HG03520 (cell line): ENCODE measurements around the gene ELF3.
"Not testable (repeated sequence)": the region's sequence is repeated elsewhere in the genome, so short reads cannot be mapped to it uniquely, and the experiment has no call there.

Experiments used
- ATAC-seq: cut with Tn5 transposase; IDR thresholded peaks from one replicate; pipeline ENCODE4 v1.9.1; 2021; ENCODE audit warnings: mild to moderate bottlenecking, moderate library complexity; ENCODE audit not compliant: unreplicated experiment

ELF3 gene

DNA sequence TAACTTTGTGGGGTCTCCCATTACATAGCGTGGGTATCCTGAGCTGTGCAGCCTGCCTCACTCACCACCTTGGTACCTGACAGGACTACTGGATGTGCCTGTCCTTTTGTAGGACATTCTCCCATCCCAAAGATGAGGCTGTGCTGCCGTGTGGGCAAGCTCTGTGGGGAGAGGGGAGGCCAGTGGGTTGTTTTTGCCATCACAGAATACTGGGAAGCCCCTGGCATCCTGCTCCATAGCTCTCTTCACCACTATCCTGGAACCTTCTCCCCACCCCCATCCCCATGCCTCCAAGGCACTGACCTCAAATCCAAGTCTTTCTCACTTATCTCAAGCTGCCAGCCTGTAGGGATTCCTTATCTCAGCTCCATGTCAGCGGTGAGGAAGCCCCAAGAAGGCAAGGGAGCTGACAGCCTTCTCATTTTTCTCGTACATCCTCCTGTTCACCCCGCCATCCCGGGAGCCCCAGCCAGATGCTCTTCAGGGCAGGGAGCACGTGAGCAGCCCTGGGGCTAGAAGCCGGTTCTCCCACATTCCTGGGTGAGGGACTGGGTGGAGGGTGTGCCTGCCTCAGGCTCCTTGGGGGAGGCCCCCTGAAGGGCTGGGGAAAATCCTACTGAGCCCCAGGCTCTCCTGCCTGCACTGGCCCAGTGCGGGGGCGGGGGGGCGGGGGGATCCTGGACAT, 2.4 kb upstream of the ELF3 start:
- ATAC-seq, result no peak

DNA sequence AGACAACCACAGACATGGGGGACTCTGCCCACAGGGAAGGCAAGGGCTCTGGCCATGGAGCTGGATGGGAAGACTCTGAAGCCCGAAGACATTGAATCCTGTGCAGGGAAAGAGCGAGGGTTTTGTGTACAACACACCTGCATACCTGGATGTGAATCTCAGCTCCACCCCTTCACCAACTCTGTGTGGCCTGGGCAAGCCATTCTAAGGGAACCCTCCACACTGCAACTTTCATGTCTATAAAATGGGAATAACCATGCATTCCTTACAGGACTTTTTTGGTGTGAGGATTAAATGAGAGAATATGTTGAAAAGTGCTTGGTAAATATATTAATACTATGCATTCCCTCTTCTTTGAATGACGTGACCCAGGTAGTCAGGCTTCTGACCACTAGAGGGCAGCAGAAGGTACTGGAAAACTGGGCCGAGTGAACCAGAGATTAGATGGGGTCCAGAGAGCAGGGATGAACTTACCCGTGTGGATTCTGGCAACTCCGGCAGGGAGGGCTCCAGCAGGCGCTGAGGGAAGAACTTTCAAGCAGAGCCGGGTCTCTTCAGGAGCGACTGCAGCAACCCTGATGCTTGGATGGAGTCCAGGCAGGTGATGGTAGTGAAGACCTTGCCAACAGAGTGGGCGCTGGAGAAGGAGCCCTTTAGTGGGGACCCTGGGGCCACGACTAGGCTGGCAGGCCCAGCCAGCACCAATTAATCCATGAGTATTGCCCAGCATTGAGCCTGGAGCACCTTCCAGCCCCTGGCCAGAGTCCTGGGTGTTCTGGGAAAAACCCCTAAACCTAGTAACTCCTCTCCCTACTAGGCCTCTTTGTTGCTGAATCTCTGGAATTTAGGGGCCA, 834 bp upstream of the ELF3 start:
- ATAC-seq, result no peak

DNA sequence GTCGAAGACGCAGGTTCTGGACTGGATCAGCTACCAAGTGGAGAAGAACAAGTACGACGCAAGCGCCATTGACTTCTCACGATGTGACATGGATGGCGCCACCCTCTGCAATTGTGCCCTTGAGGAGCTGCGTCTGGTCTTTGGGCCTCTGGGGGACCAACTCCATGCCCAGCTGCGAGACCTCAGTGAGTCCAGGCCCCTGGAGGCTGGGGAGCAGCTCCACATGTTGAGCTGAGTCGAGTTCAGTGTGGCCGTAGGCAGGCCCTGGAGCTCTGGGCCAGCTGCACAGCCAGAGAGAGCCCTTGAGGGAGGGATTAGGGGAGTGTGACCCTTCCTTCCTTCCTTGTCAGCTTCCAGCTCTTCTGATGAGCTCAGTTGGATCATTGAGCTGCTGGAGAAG, 1.6 kb downstream of the ELF3 start:
- no peak for ATAC-seq

DNA sequence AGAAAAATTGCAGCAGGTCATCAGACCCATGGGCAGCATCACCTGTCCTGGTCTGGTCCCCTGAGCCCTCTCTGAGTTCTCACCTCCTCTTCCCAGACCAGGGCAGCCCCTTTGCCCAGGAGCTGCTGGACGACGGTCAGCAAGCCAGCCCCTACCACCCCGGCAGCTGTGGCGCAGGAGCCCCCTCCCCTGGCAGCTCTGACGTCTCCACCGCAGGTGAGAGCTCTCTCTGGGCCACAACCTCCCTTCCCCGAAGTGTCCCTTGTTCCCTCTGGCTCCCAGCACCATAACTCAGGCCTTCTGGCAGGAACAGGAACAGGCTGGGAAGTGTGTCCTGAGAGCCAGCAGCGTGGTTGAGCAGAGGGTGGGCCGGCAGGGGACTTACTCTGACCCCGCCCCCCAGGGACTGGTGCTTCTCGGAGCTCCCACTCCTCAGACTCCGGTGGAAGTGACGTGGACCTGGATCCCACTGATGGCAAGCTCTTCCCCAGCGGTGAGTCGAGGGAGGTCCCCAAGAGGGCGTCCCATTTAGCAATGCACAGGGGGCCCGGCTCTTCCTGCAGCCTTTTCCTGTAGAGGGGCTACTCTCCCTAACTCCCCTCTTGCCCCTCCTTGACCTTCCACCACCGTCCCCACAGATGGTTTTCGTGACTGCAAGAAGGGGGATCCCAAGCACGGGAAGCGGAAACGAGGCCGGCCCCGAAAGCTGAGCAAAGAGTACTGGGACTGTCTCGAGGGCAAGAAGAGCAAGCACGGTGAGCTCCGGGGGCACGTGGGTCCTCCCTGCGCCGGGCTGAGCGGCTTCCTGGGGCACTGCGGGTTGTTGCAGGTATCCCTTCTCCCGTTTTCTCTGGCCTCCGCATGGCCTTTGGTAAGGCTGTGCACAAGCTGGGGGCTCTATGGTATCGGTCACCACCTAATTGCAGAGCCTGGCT, 2.4 kb downstream of the ELF3 start:
- no peak for ATAC-seq

DNA sequence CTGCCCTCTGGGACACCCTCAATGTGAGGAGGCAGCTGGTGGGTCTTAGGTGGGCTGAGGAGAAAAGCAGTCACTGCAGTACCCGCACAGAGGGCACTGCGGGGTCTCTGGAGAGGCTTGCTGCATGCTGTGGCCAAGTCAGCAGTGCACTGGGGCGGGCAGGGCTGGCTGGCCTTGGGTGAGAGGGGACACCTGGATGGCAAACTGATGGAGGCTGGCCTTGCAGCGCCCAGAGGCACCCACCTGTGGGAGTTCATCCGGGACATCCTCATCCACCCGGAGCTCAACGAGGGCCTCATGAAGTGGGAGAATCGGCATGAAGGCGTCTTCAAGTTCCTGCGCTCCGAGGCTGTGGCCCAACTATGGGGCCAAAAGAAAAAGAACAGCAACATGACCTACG, 3.2 kb downstream of the ELF3 start:
- no peak for ATAC-seq

DNA sequence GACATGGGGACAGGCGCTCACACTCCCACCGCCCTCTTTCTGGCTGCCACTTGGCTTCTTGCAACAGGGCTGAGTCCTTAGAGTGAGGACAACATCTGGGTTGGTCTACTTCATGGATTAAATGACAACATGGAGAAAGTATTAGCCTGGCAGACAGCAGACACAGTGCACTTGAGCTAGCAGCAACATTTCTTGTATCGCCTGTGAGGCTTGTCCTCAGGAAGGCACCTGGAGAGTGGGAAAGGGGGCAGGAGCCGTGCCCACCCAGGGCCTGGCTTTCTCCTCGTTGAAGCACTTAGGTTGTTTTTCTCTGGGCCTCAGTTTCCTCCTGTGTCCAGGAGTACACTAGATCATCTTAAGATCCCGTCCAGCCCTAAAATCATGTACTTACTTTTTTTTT, 3.7 kb downstream of the ELF3 start:
- ATAC-seq, result no peak

DNA sequence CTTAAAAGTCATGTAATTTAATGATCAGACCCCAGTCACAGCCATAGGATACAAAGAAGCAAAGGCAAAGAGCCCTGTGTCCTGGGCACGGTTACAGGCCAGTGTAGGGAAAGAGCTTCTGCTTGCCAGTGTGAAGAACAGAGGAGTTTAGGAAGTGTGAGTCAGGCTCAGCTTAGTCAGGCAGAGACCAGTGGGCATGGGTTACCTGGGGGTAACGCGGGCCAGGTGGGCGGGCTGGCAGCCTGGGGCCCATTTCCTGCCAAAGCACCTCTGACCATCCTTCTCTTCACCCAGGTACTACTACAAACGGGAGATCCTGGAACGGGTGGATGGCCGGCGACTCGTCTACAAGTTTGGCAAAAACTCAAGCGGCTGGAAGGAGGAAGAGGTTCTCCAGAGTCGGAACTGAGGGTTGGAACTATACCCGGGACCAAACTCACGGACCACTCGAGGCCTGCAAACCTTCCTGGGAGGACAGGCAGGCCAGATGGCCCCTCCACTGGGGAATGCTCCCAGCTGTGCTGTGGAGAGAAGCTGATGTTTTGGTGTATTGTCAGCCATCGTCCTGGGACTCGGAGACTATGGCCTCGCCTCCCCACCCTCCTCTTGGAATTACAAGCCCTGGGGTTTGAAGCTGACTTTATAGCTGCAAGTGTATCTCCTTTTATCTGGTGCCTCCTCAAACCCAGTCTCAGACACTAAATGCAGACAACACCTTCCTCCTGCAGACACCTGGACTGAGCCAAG, 4.7 kb downstream of the ELF3 start:
- no peak for ATAC-seq

DNA sequence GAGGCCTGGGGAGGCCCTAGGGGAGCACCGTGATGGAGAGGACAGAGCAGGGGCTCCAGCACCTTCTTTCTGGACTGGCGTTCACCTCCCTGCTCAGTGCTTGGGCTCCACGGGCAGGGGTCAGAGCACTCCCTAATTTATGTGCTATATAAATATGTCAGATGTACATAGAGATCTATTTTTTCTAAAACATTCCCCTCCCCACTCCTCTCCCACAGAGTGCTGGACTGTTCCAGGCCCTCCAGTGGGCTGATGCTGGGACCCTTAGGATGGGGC, 5.2 kb downstream of the ELF3 start:
- no peak for ATAC-seq

DNA sequence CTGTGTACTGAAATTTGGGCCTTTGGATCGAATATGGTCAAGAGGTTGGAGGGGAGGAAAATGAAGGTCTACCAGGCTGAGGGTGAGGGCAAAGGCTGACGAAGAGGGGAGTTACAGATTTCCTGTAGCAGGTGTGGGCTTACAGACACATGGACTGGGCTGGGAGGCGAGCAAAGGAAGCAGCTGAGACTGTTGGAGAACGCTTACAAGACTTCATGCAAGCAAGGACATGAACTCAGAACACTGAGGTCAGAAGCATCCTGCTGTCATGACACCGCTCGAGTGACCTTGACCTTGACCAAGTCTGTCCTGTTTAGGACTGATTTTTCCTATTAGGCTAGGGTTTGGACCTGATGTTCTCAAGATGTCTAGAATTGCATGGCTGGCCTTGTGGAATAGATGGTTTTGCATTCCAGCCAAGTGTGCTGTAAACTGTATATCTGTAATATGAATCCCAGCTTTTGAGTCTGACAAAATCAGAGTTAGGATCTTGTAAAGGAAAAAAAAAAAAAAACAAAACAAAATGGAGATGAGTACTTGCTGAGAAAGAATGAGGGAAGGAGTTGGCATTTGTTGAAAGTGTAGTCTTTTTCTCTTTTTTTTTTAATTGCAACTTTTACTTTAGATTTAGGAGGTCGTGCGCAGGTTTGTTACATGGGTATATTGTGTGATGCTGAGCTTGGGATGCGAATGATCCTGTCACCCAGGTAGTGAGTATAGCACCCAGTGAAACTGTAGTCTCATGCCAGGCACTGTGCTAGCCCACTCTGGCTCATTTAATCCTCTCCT, 5.8 kb downstream of the ELF3 start:
- ATAC-seq, result no peak

DNA sequence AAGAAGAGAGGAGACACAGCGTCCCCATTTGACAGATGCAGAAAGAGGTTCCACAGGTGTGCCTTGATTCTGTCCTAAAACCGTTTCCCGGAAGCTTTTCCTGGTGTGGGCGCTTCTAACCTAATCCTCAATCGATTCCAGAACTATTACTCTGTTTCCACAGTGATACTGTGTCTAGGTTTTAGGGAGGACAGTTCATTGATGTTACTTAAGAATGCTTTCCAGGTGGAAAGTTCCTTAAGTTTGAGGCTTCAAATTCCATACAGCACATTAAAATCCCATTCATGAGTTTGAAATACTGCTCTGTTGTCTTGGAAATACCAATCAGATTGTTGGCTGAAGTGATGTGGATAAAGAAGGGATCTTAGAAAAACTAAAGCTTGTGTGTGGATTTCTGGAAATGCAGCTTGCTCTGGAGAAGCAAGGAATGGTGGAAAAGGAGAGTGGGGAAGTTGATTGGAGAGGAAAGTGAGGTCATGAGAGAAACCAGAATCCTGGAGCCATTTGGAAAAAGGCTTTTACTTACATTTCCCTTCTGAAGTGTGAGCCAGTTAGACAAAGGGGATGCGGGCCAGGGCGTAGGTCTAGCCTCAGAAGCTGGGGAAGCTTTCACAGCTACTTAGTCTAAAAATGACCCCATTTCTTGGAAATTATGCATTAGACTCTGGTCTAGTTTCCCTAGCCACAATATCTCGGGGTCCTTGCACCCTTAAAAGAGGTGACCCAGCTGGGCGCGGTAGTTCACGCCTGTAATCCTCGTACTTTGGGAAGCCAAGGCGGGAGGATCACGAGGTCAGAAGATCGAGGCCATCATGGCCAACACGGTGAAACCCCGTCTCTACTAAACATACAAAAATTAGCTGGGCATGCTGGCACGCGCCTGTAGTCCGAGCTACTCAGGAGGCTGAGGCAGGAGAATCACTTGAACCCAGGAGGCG, 6.7 kb downstream of the ELF3 start:
- ATAC-seq, result no peak

DNA sequence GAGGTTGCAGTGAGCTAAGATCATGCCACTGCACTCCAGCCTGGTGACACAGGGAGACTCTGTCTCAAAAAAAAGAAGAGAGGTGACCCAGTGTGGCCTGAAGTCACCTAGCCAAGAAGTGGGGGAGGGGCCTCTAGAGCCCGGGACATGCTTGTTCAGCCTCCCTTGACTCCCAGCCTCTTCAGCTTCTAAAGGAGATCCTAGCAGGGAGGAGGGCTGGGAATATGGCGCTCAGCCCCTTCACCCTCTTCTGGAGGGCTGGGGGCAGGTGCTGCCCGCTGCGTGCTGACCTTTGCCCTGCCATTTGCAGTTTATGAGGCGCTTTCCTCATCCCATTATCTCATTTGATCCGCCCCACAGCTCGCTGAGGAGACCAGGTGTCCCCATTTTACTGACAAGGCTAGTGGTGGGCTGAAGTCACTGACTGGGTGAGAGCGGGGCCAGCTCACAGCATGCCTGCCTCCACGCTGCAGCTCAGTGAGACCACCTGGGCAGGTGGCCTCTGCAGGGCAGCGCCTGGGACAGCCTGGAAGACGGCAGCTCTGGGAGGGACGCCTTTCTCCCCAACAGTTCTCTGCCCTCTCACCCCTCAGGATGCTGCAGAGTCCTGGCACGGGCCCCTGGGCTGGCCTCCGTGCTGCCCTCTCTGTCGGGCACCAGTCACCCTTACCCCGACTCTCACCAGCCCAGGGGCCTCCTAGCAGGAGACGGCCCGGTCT, 7.5 kb downstream of the ELF3 start:
- ATAC-seq, result no peak

DNA sequence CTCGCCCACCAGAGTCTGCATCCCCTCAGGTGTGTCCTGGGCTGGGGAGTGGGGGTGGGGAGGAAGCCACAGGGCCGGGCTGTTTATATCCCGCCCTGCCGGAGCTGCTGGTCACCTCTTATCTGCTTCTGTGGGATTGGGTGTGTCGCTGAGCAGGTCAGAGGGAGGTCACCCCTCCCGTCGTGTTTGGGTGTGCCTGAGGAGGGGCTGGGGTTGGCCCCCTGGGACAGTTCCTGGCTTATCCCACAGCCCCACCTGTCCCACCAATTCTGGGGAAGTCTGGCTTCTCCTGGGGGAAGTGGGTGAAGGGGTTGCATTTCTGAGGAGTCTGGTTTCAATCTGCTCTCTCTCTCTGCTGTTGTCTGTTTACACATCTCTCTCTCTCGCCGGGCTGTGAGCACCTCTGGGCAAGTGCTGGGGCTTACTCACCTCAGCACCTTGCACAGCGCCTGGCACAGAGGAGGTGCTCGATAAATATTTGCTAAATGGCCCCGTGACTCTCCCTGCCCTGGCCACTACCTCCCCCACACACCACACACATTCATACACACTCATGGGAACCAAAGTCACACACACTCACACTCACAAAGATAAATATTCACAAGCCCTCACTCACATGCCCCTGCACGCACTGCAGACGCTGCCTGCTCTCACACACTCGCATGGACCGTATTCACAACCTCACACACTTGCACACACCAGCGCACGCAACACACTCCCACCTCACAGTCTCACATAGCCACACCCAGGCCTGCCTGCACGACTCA, 8.3 kb downstream of the ELF3 start:
- no peak for ATAC-seq

DNA sequence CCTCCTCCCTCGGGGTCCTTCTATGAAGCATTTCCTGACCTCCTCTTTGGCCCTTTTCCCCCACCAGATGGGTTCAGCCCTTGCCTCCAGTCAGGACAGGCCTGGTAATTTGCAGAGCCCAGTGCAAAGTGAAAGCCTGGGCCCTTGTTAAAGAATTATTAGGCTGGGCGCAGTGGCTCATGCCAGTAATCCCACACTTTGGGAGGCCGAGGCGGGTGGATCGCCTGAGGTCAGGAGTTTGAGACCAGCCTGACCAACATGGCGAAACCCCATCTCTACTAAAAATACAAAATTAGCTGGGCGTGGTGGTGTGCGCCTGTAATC, 8.8 kb downstream of the ELF3 start:
- not testable (repeated sequence) for ATAC-seq

DNA sequence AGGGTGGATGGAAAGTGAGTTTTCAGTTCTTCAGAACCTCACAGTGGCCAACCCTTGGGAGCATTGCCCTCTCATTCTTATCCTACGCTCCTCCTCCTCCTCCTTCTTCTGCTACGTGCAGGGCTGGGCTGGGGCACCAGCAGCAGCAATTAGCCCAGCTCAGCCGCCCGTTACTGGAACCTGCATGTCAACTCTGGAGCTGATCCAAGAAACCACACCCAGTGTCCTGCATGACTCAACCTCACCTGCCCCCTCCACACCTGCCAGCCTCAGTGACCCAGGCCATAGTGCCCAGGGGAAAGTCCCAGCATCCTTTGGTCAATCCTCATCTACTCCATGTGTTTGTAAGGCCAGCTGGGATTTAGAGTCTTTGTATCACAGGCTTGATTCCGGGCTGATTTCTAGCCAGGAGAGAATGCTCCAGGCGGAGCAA, 12.6 kb downstream of the ELF3 start:
- no peak for ATAC-seq

DNA sequence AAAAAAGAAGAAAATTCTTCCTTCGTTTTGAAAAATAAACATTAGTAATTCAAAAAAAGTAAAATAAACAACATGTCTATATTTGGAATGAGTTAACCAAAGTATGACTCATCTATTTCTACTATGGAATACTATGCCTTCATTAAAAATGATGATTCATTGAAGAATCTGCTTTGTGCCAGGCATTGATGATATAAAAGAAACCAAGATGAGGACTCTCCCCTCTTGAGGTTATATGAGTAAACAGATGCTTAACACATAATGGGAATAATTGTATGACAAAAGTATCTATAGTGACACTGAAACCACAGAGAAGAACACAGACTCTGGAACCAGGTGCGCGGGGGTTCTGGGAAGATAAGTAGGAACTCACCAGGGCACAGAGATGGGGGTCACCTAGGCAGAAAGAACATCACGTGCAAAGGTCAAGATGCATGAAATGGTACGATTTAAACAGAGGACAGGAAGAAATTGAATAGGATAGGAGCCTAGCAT, 18.8 kb downstream of the ELF3 start:
- ATAC-seq, result no peak

DNA sequence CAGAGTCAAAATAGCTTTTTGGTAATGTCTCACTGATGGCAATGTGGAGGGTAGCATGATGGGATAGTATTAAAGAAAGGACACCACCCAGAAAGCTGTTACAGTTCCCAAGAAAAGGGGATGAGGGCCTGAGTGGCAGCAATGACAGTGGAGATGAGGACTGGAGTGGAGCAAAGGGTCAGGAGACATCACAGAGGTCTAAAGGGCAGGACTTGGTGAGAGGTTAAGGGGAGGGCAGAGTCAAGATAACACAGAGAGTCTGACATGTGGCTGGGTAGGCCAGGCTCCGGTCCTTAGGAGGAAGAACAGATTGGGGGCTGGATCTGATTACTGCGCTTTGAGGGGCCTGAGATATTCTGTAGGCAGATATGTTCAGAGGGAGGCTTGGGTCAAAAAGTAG, 19.3 kb downstream of the ELF3 start:
- no peak for ATAC-seq

DNA sequence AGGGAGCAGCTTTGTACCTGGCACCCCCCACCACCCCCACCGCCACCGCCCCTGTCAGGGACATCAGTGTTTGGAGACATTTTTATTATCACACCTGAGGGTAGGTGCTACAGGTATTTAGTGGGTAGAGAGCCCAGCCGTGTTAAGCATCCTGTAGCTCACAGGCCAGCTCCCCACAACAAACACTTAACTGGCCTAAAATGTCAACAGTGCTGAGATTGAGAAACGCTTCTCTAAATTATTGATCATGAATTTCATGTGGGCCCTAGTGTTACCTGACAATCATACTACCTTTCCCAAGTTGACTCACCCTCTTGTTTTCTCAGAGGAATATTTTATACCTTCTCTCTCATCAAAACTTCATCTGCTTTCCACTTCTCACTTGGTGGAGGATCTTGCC, 21.4 kb downstream of the ELF3 start:
- no peak for ATAC-seq
